Nephron (organoid): ENCODE measurements around the gene NET1.

Experiments
- H3K27ac Mint-ChIP-seq, 3 experiments: 2 replicates each; pipeline ENCODE4 v1.8.0; 2020; ENCODE audit warnings: mixed read lengths in 3 of 3, mild to moderate bottlenecking in 2 of 3, moderate library complexity in 1 of 3
- H3K27me3 Mint-ChIP-seq: 2 replicates; pipeline ENCODE4 v1.8.0; 2021; ENCODE audit warnings: low read depth, mild to moderate bottlenecking, moderate library complexity, mixed read lengths
- H3K36me3 Mint-ChIP-seq: 2 replicates; pipeline ENCODE4 v1.8.0; 2020; ENCODE audit warnings: low read depth, mixed read lengths
- H3K4me1 Mint-ChIP-seq: 2 replicates; pipeline ENCODE4 v1.8.0; 2020; ENCODE audit warnings: mixed read lengths
- H3K4me3 Mint-ChIP-seq, 3 experiments: 2 replicates each; pipeline ENCODE4 v1.8.0; 2020; ENCODE audit warnings: mild to moderate bottlenecking in 3 of 3, mixed read lengths in 3 of 3, moderate library complexity in 2 of 3
- H3K9me3 Mint-ChIP-seq: 2 replicates; pipeline ENCODE4 v1.8.0; 2020; ENCODE audit warnings: mixed read lengths
- TF ChIP-seq, protein P1 (sequence below), 3 experiments: fragments of 200-600 bp; sonication (generic); IDR thresholded peaks; one replicate each; pipeline ENCODE4 v1.5.0; 2021; ENCODE audit warnings: antibody characterized with exemption in 3 of 3; ENCODE audit not compliant: unreplicated experiment in 3 of 3

Gene NET1

DNA sequence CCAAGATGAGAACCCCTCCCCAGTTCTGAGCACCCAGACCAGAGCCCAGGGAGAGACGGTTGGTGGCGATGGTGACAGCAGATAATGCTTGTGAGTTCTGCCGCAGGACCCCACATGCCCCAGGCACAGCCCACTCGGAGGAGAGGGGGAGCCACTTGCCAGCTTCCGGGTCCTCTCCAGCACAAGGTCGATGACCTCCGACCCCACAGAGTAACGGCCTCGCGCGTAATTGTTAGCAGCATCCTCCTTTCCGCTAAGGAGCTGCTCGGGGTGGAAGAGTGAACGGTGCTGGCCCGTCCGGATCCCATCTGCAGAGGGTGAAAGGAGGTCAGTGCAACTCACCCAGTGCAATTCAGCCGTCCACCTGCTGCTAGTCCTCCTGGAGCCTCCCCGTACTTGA is 17.2 kb upstream of the NET1 start:
- Mint-ChIP-seq H3K27me3 (peaks cover 4% of the 10 kb centered on the region), H3K4me1 (no peaks in the 10 kb centered on the region), H3K27ac (no peak overlapping the region), H3K36me3 (peaks cover 3% of the 10 kb centered on the region), H3K4me3 (no peak overlapping the region), H3K9me3 (peaks cover 35% of the 10 kb centered on the region)
- TF ChIP-seq, protein P1, sequence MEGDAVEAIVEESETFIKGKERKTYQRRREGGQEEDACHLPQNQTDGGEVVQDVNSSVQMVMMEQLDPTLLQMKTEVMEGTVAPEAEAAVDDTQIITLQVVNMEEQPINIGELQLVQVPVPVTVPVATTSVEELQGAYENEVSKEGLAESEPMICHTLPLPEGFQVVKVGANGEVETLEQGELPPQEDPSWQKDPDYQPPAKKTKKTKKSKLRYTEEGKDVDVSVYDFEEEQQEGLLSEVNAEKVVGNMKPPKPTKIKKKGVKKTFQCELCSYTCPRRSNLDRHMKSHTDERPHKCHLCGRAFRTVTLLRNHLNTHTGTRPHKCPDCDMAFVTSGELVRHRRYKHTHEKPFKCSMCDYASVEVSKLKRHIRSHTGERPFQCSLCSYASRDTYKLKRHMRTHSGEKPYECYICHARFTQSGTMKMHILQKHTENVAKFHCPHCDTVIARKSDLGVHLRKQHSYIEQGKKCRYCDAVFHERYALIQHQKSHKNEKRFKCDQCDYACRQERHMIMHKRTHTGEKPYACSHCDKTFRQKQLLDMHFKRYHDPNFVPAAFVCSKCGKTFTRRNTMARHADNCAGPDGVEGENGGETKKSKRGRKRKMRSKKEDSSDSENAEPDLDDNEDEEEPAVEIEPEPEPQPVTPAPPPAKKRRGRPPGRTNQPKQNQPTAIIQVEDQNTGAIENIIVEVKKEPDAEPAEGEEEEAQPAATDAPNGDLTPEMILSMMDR (IDR thresholded peaks at IDR 0.05; ENCODE audit: unreplicated experiment in 3 of 3), result no peak

DNA sequence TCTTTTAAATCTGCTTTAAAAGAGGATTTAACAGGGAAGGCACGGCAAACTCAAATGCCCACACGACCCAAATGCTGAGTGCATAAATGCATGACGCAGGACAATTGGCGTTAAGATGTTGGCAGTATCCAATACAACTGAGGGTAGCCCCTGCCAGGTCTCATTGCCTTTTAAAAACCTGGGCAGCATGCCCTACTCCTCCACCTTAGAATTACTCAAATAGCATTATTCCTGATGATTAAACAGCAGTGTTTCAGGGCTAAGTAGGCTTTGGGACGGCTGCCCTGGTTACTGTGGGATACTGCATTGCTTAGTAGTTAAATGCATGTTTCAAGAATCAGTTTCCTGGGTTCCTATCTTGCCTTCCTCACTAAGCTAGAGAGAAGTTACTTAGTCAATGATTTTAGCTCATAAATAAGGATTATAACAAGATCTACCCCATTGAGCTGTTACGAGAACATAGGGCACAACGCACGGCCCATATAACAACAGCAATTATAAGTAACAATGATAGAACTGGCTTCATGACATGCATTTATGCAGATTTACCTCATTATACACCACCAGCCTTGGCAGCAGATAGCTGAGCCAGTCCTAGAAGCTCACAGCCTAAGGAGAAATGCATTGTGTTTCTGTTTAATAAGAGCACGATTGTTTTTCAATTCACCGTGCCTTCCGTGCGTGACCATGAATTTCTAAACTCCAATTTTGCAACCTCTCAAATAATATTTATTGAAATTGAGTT is 15.6 kb upstream of the NET1 start:
- H3K4me3 Mint-ChIP-seq, result no peak overlapping the region
- H3K4me1 Mint-ChIP-seq, result no peaks in the 10 kb centered on the region

DNA sequence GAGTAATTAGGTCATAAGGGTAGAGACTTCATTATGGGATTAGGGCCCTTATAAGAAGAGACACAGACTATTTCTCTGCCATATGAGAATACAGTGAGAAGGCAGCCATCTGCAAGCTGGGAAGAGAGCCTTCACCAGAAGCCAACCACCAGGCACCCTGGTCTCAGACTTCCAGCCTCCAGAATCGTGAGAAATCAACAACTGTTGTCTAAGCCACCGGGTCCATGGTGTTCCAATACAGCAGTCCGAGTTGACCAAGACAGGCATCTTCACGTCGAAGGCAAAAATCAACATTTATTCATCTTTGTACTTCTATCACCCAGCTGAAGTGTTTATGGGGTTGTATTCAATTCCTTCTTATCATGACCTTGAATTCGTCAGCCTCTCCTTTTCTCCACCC is 13.0 kb upstream of the NET1 start:
- no peaks in the 10 kb centered on the region for H3K36me3 Mint-ChIP-seq
- H3K4me3 Mint-ChIP-seq, result no peak overlapping the region
- H3K27me3 Mint-ChIP-seq, result peaks cover 4% of the 10 kb centered on the region
- TF ChIP-seq, protein P1 (IDR thresholded peaks at IDR 0.05; ENCODE audit: unreplicated experiment in 3 of 3), result no peak
- peaks cover 7% of the 10 kb centered on the region for H3K9me3 Mint-ChIP-seq
- no peak overlapping the region for H3K27ac Mint-ChIP-seq
- no peaks in the 10 kb centered on the region for H3K4me1 Mint-ChIP-seq

More for the DNA sequence above, 15.6 kb upstream of the NET1 start:
- Mint-ChIP-seq H3K27me3 (peaks cover 4% of the 10 kb centered on the region), H3K9me3 (peaks cover 21% of the 10 kb centered on the region), H3K36me3 (peaks cover 3% of the 10 kb centered on the region), H3K27ac (no peak overlapping the region)
- TF ChIP-seq, protein P1 (IDR thresholded peaks at IDR 0.05; ENCODE audit: unreplicated experiment in 3 of 3), result no peak

DNA sequence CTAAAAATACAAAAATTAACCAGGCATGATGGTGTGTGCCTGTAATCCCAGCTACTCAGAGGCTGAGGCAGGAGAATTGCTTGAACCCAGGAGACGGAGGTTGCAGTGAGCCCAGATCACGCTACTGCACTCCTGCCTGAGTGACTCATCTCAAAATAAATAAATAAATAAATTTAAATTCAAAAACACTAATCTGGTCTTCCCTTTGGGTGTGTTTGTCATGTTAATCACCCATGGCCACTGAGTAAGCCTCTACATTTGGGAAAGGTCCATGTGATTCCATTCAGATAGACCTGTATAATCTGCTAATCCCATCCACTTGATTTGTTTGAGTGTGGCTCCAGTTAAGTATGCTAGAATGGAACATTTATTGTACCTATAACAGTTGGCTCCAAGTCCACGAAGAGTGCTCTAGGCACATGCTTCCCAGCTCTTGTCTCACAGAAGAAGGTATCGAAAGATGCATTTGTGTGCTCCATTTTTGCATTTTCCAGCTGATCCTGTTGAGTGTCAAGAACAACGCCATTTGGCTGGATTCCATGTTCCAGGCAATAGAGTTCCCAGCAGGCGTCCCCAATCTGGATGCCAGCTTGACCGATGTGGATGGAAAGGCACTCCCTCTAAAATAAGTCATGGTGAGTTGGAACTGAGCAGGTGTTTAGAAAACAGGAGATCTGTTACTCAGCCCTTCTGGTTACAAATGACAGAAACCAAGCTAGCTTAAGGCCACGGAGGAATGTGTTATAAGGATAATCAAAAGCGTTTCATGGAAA is 11.7 kb upstream of the NET1 start:
- Mint-ChIP-seq H3K36me3 (no peaks in the 10 kb centered on the region), H3K4me1 (no peaks in the 10 kb centered on the region), H3K27ac (no peak overlapping the region), H3K4me3 (no peak overlapping the region), H3K9me3 (peaks cover 4% of the 10 kb centered on the region), H3K27me3 (peaks cover 4% of the 10 kb centered on the region)
- TF ChIP-seq, protein P1 (IDR thresholded peaks at IDR 0.05; ENCODE audit: unreplicated experiment in 3 of 3), result no peak

DNA sequence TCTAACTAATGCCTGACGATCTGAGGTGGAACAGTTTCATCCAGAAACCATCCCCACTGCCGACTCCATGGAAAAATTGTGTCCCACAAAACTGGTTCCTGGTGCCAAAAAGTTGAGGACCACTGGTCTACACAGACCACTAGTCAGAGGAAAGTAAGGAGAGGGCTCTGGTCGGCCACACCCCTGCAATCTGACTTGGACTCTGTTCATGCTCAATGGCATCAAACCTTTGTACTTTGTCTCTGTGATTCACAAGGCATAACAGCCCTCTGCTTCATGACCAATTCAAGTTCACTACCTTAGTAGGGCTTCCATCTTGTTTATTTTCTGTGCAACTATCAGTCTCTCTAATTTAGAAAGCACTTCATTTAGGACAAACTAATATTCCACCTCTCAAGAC is 9.6 kb upstream of the NET1 start:
- Mint-ChIP-seq H3K27ac (no peak overlapping the region), H3K4me1 (no peaks in the 10 kb centered on the region), H3K27me3 (no peaks in the 10 kb centered on the region), H3K9me3 (peaks cover 4% of the 10 kb centered on the region), H3K36me3 (no peaks in the 10 kb centered on the region), H3K4me3 (no peak overlapping the region)
- TF ChIP-seq, protein P1 (IDR thresholded peaks at IDR 0.05; ENCODE audit: unreplicated experiment in 3 of 3), result no peak
